WTC11 (cell line): ENCODE data around the gene CD4. TPM values are rescaled to one million over a fixed set of nuclear protein-coding genes. Genes with fewer than 3 reads are reported as not detected.

Source experiments
- ATAC-seq: fragments of 200-7000 bp; cut with Tn5 transposase; 2 replicates; pipeline ENCODE4 v1.10.0; 2021; ENCODE audit warnings: mild to moderate bottlenecking, moderate library complexity
- CTCF ChIA-PET: fragments of 300-600 bp; sonication (Branson Sonifier 250); formaldehyde crosslinking; loops from one replicate; lab custom pipeline; 2021; ENCODE audit warnings: antibody characterized with exemption; lab: Charles Lee
- POLR2A ChIA-PET: fragments of 350-600 bp; sonication (Branson Sonifier 250); formaldehyde crosslinking; loops from one replicate; lab custom pipeline; 2021; ENCODE audit warnings: antibody characterized with exemption; lab: Charles Lee
- DNase-seq: peaks from one replicate; pipeline ENCODE4 v3.0.0; 2021; ENCODE audit warnings: low spot score
- H3K27ac Mint-ChIP-seq: 2 replicates; pipeline ENCODE4 v1.8.0; 2021; ENCODE audit warnings: mixed read lengths
- H3K27me3 Mint-ChIP-seq: 2 replicates; pipeline ENCODE4 v1.8.0; 2021; ENCODE audit warnings: low read depth, mild to moderate bottlenecking, moderate library complexity, mixed read lengths
- H3K36me3 Mint-ChIP-seq: 2 replicates; pipeline ENCODE4 v1.8.0; 2021; ENCODE audit warnings: mixed read lengths
- H3K4me1 Mint-ChIP-seq: 2 replicates; pipeline ENCODE4 v1.8.0; 2022; ENCODE audit warnings: mixed read lengths
- H3K4me3 Mint-ChIP-seq: 2 replicates; pipeline ENCODE4 v1.8.0; 2021; ENCODE audit warnings: mild to moderate bottlenecking, moderate library complexity, mixed read lengths
- H3K9me3 Mint-ChIP-seq: 2 replicates; pipeline ENCODE4 v1.8.0; 2021; ENCODE audit warnings: mixed read lengths
- AFF4 ChIP-seq: sonication (generic); formaldehyde crosslinking; IDR thresholded peaks from 2 replicates; pipeline ENCODE4 v1.8.1; 2023; ENCODE audit warnings: mild to moderate bottlenecking, missing genetic modification reagents, borderline replicate concordance
- ATF6 ChIP-seq: sonication (generic); formaldehyde crosslinking; IDR thresholded peaks from 2 replicates; pipeline ENCODE4 v1.8.1; 2023; ENCODE audit warnings: mild to moderate bottlenecking, missing genetic modification reagents
- CBFB ChIP-seq: sonication (generic); formaldehyde crosslinking; IDR thresholded peaks from 2 replicates; pipeline ENCODE4 v1.8.1; 2022; ENCODE audit warnings: mild to moderate bottlenecking, low read depth, missing genetic modification reagents
- CREM ChIP-seq: sonication (generic); formaldehyde crosslinking; IDR thresholded peaks from 2 replicates; pipeline ENCODE4 v1.8.1; 2022; ENCODE audit warnings: mild to moderate bottlenecking, missing genetic modification reagents, moderate library complexity
- E2F4 ChIP-seq: sonication (generic); formaldehyde crosslinking; IDR thresholded peaks from 2 replicates; pipeline ENCODE4 v1.8.1; 2022; ENCODE audit warnings: low read depth, mild to moderate bottlenecking, moderate library complexity, missing genetic modification reagents, borderline replicate concordance
- HMGA2 ChIP-seq: fragments of 250-450 bp; sonication (Bioruptor Pico); IDR thresholded peaks from 2 replicates; pipeline ENCODE4 v1.4.0; 2021; ENCODE audit warnings: mild to moderate bottlenecking, moderate library complexity
- HMGXB4 ChIP-seq: sonication (generic); formaldehyde crosslinking; IDR thresholded peaks from 2 replicates; pipeline ENCODE4 v1.8.1; 2023; ENCODE audit warnings: mild to moderate bottlenecking, moderate library complexity, missing genetic modification reagents
- JAZF1 ChIP-seq: fragments of 250-450 bp; sonication (Bioruptor Pico); IDR thresholded peaks from 2 replicates; pipeline ENCODE4 v1.9.0; 2021; ENCODE audit warnings: moderate library complexity, mild to moderate bottlenecking, inconsistent platforms
- MAX ChIP-seq: sonication (generic); formaldehyde crosslinking; IDR thresholded peaks from 2 replicates; pipeline ENCODE4 v1.8.0; 2022; ENCODE audit warnings: mild to moderate bottlenecking, missing genetic modification reagents
- NFYB ChIP-seq: sonication (generic); formaldehyde crosslinking; conservative IDR thresholded peaks from 2 replicates; pipeline ENCODE4 v1.8.0; 2022; ENCODE audit warnings: low read depth, missing genetic modification reagents
- NR2C2 ChIP-seq: sonication (generic); formaldehyde crosslinking; IDR thresholded peaks from 2 replicates; pipeline ENCODE4 v1.8.0; 2022; ENCODE audit warnings: mild to moderate bottlenecking, missing genetic modification reagents
- NR3C1 ChIP-seq: sonication (generic); formaldehyde crosslinking; conservative IDR thresholded peaks from 2 replicates; pipeline ENCODE4 v1.8.1; 2023; ENCODE audit warnings: low read depth, mild to moderate bottlenecking, missing genetic modification reagents
- OVOL2 ChIP-seq: fragments of 250-450 bp; sonication (Bioruptor Pico); IDR thresholded peaks from 2 replicates; pipeline ENCODE4 v1.9.0; 2021; ENCODE audit warnings: mild to moderate bottlenecking, borderline replicate concordance
- PREB ChIP-seq: sonication (generic); formaldehyde crosslinking; IDR thresholded peaks from 2 replicates; pipeline ENCODE4 v1.8.1; 2022; ENCODE audit warnings: mild to moderate bottlenecking, missing genetic modification reagents, moderate library complexity, borderline replicate concordance
- PRRX2 ChIP-seq: fragments of 250-450 bp; sonication (Bioruptor Pico); IDR thresholded peaks from 2 replicates; pipeline ENCODE4 v1.8.0; 2021; ENCODE audit warnings: mild to moderate bottlenecking
- RELA ChIP-seq: sonication (generic); formaldehyde crosslinking; IDR thresholded peaks from 2 replicates; pipeline ENCODE4 v1.8.1; 2022; ENCODE audit warnings: missing genetic modification reagents, mild to moderate bottlenecking, borderline replicate concordance
- SMAD3 ChIP-seq: sonication (generic); formaldehyde crosslinking; IDR thresholded peaks from 2 replicates; pipeline ENCODE4 v1.8.0; 2022; ENCODE audit warnings: missing genetic modification reagents, mild to moderate bottlenecking, borderline replicate concordance
- SMAD4 ChIP-seq: sonication (generic); formaldehyde crosslinking; IDR thresholded peaks from 2 replicates; pipeline ENCODE4 v1.8.0; 2022; ENCODE audit warnings: mild to moderate bottlenecking, missing genetic modification reagents
- TCF7 ChIP-seq: sonication (generic); formaldehyde crosslinking; IDR thresholded peaks from 2 replicates; pipeline ENCODE4 v1.8.0; 2022; ENCODE audit warnings: mild to moderate bottlenecking, low read depth, missing genetic modification reagents, moderate library complexity
- USF1 ChIP-seq: sonication (generic); formaldehyde crosslinking; IDR thresholded peaks from 2 replicates; pipeline ENCODE4 v1.8.0; 2022; ENCODE audit warnings: mild to moderate bottlenecking, missing genetic modification reagents
- ZNF138 ChIP-seq: sonication (generic); formaldehyde crosslinking; conservative IDR thresholded peaks from 2 replicates; pipeline ENCODE4 v1.8.1; 2022; ENCODE audit warnings: mild to moderate bottlenecking, moderate library complexity, missing genetic modification reagents
- ZNF232 ChIP-seq: sonication (generic); formaldehyde crosslinking; IDR thresholded peaks from 2 replicates; pipeline ENCODE4 v1.8.0; 2022; ENCODE audit warnings: mild to moderate bottlenecking, missing genetic modification reagents
- ZNF396 ChIP-seq: fragments of 250-450 bp; sonication (Bioruptor Pico); IDR thresholded peaks from 2 replicates; pipeline ENCODE4 v1.8.0; 2021; ENCODE audit warnings: mild to moderate bottlenecking, moderate library complexity, borderline replicate concordance
- ZNF671 ChIP-seq: fragments of 250-450 bp; sonication (Bioruptor Pico); IDR thresholded peaks from 2 replicates; pipeline ENCODE4 v1.8.0; 2021; ENCODE audit warnings: mild to moderate bottlenecking
- total RNA-seq: library from RNA; stranded (reverse); gene quantifications from 3 replicates; pipeline ENCODE4 v1.2.3, GENCODE V29; 2021

Gene CD4
- total RNA-seq, 1 experiment from 2014 or later = 2.5 TPM

GRCh38 chr12:6747216-6747615 is 42.1 kb upstream of the CD4 start:
- ChIA-PET CTCF (no interaction called here), POLR2A (no interaction called here)
- H3K27me3 Mint-ChIP-seq = no peaks in the 10 kb centered on the region
- ATAC-seq = no peak
- no peak overlapping the region for H3K27ac Mint-ChIP-seq
- H3K4me1 Mint-ChIP-seq = peaks cover 5% of the 10 kb centered on the region
- peaks cover 53% of the 10 kb centered on the region for H3K36me3 Mint-ChIP-seq
- H3K9me3 Mint-ChIP-seq = no peaks in the 10 kb centered on the region
- DNase-seq = no peak
- no peak overlapping the region for H3K4me3 Mint-ChIP-seq
- no peak for TF ChIP-seq SMAD4
- no peak for TF ChIP-seq NR2C2 (CRISPR knock-in tag)
- TF ChIP-seq NFYB (CRISPR knock-in tag) = no peak
- TF ChIP-seq PREB (CRISPR knock-in tag) = no peak
- TF ChIP-seq CREM (CRISPR knock-in tag) = no peak
- no peak for TF ChIP-seq TCF7 (CRISPR knock-in tag)
- TF ChIP-seq JAZF1 (CRISPR knock-in tag) = no peak
- TF ChIP-seq CBFB = no peak
- TF ChIP-seq SMAD3 (CRISPR knock-in tag) = no peak
- TF ChIP-seq OVOL2 (CRISPR knock-in tag) = no peak
- no peak for TF ChIP-seq USF1
- no peak for TF ChIP-seq HMGA2 (CRISPR knock-in tag)
- TF ChIP-seq ZNF232 (CRISPR knock-in tag) = no peak
- TF ChIP-seq ZNF396 (CRISPR knock-in tag) = no peak
- no peak for TF ChIP-seq ATF6
- no peak for TF ChIP-seq ZNF138
- no peak for TF ChIP-seq HMGXB4 (CRISPR knock-in tag)
- TF ChIP-seq ZNF671 (CRISPR knock-in tag) = no peak
- no peak for TF ChIP-seq E2F4 (CRISPR knock-in tag)
- TF ChIP-seq NR3C1 (CRISPR knock-in tag) = no peak

- H3K27ac Mint-ChIP-seq = no peak overlapping the region
- TF ChIP-seq RELA (CRISPR knock-in tag) = no peak
- TF ChIP-seq MAX (CRISPR knock-in tag) = no peak
- no peak for TF ChIP-seq AFF4 (CRISPR knock-in tag)
- TF ChIP-seq PRRX2 (CRISPR knock-in tag) = no peak
These were observed 40.6 kb upstream of the CD4 start for GRCh38 chr12:6748761-6749160.

More at GRCh38 chr12:6748761-6749160, 40.6 kb upstream of the CD4 start:
- CTCF ChIA-PET = interaction anchor here (0.7 kb wide), 1 partner anchor 18 kb away, joined by 3 read pairs; the partner anchor contains the start of gene PTMS
- peaks cover 10% of the 10 kb centered on the region for H3K4me1 Mint-ChIP-seq
- POLR2A ChIA-PET = no interaction called here
- peaks cover 53% of the 10 kb centered on the region for H3K36me3 Mint-ChIP-seq
- H3K27me3 Mint-ChIP-seq = no peaks in the 10 kb centered on the region
- DNase-seq (no peak), ATAC-seq (no peak)
- no peak overlapping the region for H3K4me3 Mint-ChIP-seq
- no peaks in the 10 kb centered on the region for H3K9me3 Mint-ChIP-seq
